H9 (cell line): Measurements from ENCODE around the gene SCUBE3. TPM values are rescaled to one million over a fixed set of nuclear protein-coding genes. Genes with fewer than 3 reads are reported as not detected.

ENCODE experiments used
- DNase-seq: peaks from one replicate; pipeline ENCODE4 v3.0.0-alpha.2; 2017
- H2AFZ ChIP-seq: one replicate; pipeline ENCODE4 v1.6.1; 2013; ENCODE audit warnings: mild to moderate bottlenecking, low read length, control low read depth, moderate library complexity
- H2AK5ac ChIP-seq: 2 replicates; pipeline ENCODE4 v1.6.1; 2013; ENCODE audit warnings: low read length, control low read depth, mixed read lengths; ENCODE audit not compliant: insufficient read length
- H2BK120ac ChIP-seq: one replicate; pipeline ENCODE4 v1.6.1; 2013; ENCODE audit warnings: low read depth, mild to moderate bottlenecking, low read length, control low read depth, inconsistent platforms; ENCODE audit not compliant: poor library complexity, severe bottlenecking
- H2BK12ac ChIP-seq: 2 replicates; pipeline ENCODE4 v1.6.1; 2013; ENCODE audit warnings: low read length, control low read depth, mixed read lengths, low read depth; ENCODE audit not compliant: insufficient read length
- H2BK15ac ChIP-seq: 2 replicates; pipeline ENCODE4 v1.6.1; 2013; ENCODE audit warnings: low read depth, low read length, control low read depth
- H2BK20ac ChIP-seq: one replicate; pipeline ENCODE4 v1.6.1; 2013; ENCODE audit warnings: low read depth, mild to moderate bottlenecking, low read length, control low read depth, inconsistent platforms; ENCODE audit not compliant: poor library complexity, severe bottlenecking
- H2BK5ac ChIP-seq: 2 replicates; pipeline ENCODE4 v1.6.1; 2013; ENCODE audit warnings: low read length, control low read depth, mixed read lengths; ENCODE audit not compliant: insufficient read length
- H3K14ac ChIP-seq: 2 replicates; pipeline ENCODE4 v1.6.1; 2013; ENCODE audit warnings: low read length, control low read depth; ENCODE audit not compliant: insufficient read depth
- H3K18ac ChIP-seq: 2 replicates; pipeline ENCODE4 v1.6.1; 2013; ENCODE audit warnings: low read depth, mild to moderate bottlenecking, mixed read lengths, low read length, control low read depth; ENCODE audit not compliant: insufficient read length
- H3K23ac ChIP-seq: 2 replicates; pipeline ENCODE4 v1.6.1; 2013; ENCODE audit warnings: low read length, control low read depth, mixed read lengths, low read depth; ENCODE audit not compliant: insufficient read length
- H3K23me2 ChIP-seq: 2 replicates; pipeline ENCODE4 v1.6.1; 2013; ENCODE audit warnings: low read depth, mild to moderate bottlenecking, mixed read lengths, low read length, control low read depth; ENCODE audit not compliant: insufficient read length, poor library complexity, severe bottlenecking
- H3K27ac ChIP-seq: 2 replicates; pipeline ENCODE4 v1.5.1; 2013; ENCODE audit warnings: low read length, control low read depth, mixed read lengths, low read depth; ENCODE audit not compliant: insufficient read length
- H3K27me3 ChIP-seq: 2 replicates; pipeline ENCODE4 v1.6.1; 2013; ENCODE audit warnings: low read length, control low read depth, inconsistent platforms; ENCODE audit not compliant: insufficient read depth
- H3K4ac ChIP-seq: 2 replicates; pipeline ENCODE4 v1.6.1; 2013; ENCODE audit warnings: low read depth, mild to moderate bottlenecking, control low read depth, inconsistent platforms, low read length, moderate library complexity
- H3K4me1 ChIP-seq: 2 replicates; pipeline ENCODE4 v1.6.1; 2013; ENCODE audit warnings: low read length, control low read depth, inconsistent platforms; ENCODE audit not compliant: insufficient read depth
- H3K4me2 ChIP-seq: 2 replicates; pipeline ENCODE4 v1.6.1; 2013; ENCODE audit warnings: low read length, control low read depth, mixed read lengths; ENCODE audit not compliant: insufficient read length, insufficient read depth
- H3K56ac ChIP-seq: 2 replicates; pipeline ENCODE4 v1.6.1; 2013; ENCODE audit warnings: low read depth, mild to moderate bottlenecking, mixed read lengths, low read length, control low read depth; ENCODE audit not compliant: insufficient read length
- H3K79me1 ChIP-seq: 2 replicates; pipeline ENCODE4 v1.6.1; 2013; ENCODE audit warnings: low read depth, mild to moderate bottlenecking, moderate library complexity, low read length, control low read depth, inconsistent platforms; ENCODE audit not compliant: insufficient read depth, poor library complexity, severe bottlenecking
- H3K79me2 ChIP-seq: 2 replicates; pipeline ENCODE4 v1.6.1; 2013; ENCODE audit warnings: low read length, control low read depth, inconsistent platforms; ENCODE audit not compliant: insufficient read depth
- H3K9ac ChIP-seq: 2 replicates; pipeline ENCODE4 v1.6.1; 2013; ENCODE audit warnings: low read length, control low read depth, mixed read lengths; ENCODE audit not compliant: insufficient read length; ENCODE audit errors: extremely low read depth
- H3K9me3 ChIP-seq: one replicate; pipeline ENCODE4 v1.6.1; 2013; ENCODE audit warnings: low read depth, low read length, inconsistent platforms; ENCODE audit not compliant: control insufficient read depth
- H3T11ph ChIP-seq: one replicate; pipeline ENCODE4 v1.6.1; 2013; ENCODE audit warnings: mild to moderate bottlenecking, low read length, control low read depth, inconsistent platforms
- H4K20me1 ChIP-seq: one replicate; pipeline ENCODE4 v1.6.1; 2013; ENCODE audit not compliant: control insufficient read depth, insufficient read length, insufficient read depth
- H4K5ac ChIP-seq: 2 replicates; pipeline ENCODE4 v1.6.1; 2013; ENCODE audit warnings: low read depth, mild to moderate bottlenecking, mixed read lengths, low read length, control low read depth; ENCODE audit not compliant: insufficient read length
- H4K8ac ChIP-seq: replicated peaks from 2 replicates; pipeline ENCODE4 v1.6.1; 2013; ENCODE audit warnings: low read length, control low read depth, mixed read lengths, low read depth; ENCODE audit not compliant: insufficient read length
- H4K91ac ChIP-seq: 2 replicates; pipeline ENCODE4 v1.6.1; 2013; ENCODE audit warnings: low read depth, mild to moderate bottlenecking, moderate library complexity, mixed read lengths, low read length, control low read depth; ENCODE audit not compliant: insufficient read length
- H3K27ac Mint-ChIP-seq, 3 experiments: 2 replicates in 2 of 3; 3 replicates in 1 of 3; pipeline ENCODE4 v1.8.0; 2020 to 2021; ENCODE audit warnings: mixed read lengths in 3 of 3, mild to moderate bottlenecking in 1 of 3, moderate library complexity in 1 of 3
- H3K27me3 Mint-ChIP-seq: 2 replicates; pipeline ENCODE4 v1.8.0; 2021; ENCODE audit warnings: low read depth, mild to moderate bottlenecking, moderate library complexity, mixed read lengths
- H3K36me3 Mint-ChIP-seq, 3 experiments: 2 replicates in 2 of 3; 3 replicates in 1 of 3; pipeline ENCODE4 v1.8.0; 2020 to 2021; ENCODE audit warnings: low read depth in 3 of 3, mixed read lengths in 3 of 3; ENCODE audit not compliant: insufficient read depth in 1 of 3
- H3K4me1 Mint-ChIP-seq, 2 experiments: 2 replicates each; pipeline ENCODE4 v1.8.0; 2020; ENCODE audit warnings: mixed read lengths in 2 of 2
- H3K4me3 Mint-ChIP-seq, 2 experiments: 2 replicates in 1 of 2; 3 replicates in 1 of 2; pipeline ENCODE4 v1.8.0; 2020 to 2021; ENCODE audit warnings: mild to moderate bottlenecking in 2 of 2, mixed read lengths in 2 of 2, moderate library complexity in 1 of 2
- H3K9me3 Mint-ChIP-seq, 2 experiments: 2 replicates in 1 of 2; 3 replicates in 1 of 2; pipeline ENCODE4 v1.8.0; 2020; ENCODE audit warnings: mild to moderate bottlenecking in 2 of 2, mixed read lengths in 2 of 2, moderate library complexity in 1 of 2
- WGBS: extraction: QIAGEN DNeasy Blood & Tissue Kit; methylation state at CpG from one replicate; pipeline ENCODE4 v1.1.7; 2013; ENCODE audit warnings: missing lambda C conversion rate, low lambda C conversion rate, mixed read lengths; ENCODE audit not compliant: insufficient read length; ENCODE audit errors: extremely low coverage; 5-methylcytosine and 5-hydroxymethylcytosine counted together
- total RNA-seq: library from RNA; stranded (reverse); gene quantifications from 2 replicates; pipeline ENCODE4 v1.2.1, GENCODE V29; 2021
- TF ChIP-seq, protein P1 (sequence below): fragments of 200-600 bp; sonication (generic); conservative IDR thresholded peaks from 3 replicates; pipeline ENCODE4 v1.8.0; 2021; ENCODE audit warnings: antibody characterized with exemption, mild to moderate bottlenecking

Gene SCUBE3
- total RNA-seq, 1 experiment from 2014 or later = 2.7 TPM

DNA sequence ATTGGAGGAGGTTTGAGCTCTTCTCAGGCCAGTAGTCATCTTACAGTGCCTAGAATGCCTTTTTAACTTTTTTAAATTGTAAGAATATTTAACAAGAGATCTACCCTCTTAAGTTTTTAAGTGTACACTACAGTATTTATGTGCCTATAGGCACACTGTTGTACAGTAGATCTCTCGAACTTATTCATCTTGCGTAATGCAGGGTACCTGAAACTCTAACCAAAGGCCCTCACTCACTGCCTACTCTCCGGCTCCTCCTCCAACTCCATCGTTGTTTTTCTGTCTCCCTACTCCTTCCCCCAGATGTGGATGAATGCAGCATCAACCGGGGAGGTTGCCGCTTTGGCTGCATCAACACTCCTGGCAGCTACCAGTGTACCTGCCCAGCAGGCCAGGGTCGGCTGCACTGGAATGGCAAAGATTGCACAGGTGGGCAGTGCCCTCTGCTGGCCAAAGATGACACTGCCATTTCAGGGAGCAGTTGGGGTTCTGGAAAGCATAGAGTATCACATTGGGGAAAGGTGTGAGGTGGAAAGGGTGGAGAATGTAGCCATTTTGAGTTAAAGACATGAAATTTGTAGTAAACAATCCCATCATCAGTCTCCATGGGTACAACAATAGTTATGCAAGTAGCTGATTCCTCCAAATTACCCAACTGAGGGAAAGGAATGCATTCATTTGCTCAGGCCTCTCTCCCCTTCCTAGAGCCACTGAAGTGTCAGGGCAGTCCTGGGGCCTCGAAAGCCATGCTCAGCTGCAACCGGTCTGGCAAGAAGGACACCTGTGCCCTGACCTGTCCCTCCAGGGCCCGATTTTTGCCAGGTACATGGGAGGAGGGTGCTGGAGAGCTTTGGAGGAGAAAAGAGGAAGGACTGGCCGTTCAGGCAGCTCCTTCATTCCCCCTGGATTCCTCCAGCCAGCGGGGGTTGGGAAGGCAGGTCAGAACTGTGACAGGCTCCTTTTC, 27.4 kb downstream of the SCUBE3 start:
- Histone ChIP-seq H4K5ac (no peak overlapping the region), H2BK12ac (no peak overlapping the region), H4K20me1 (no peaks in the 10 kb centered on the region), H3K9me3 (no peaks in the 10 kb centered on the region), H2AK5ac (no peak overlapping the region), H2BK20ac (no peak overlapping the region), H3K4me1 (no peaks in the 10 kb centered on the region; the same call in 1 of the 2 replicates), H2BK120ac (no peak overlapping the region), H3K9ac (no peak overlapping the region), H3K4ac (no peak overlapping the region), H3K56ac (no peak overlapping the region), H3K18ac (no peak overlapping the region), H3K23me2 (no peaks in the 10 kb centered on the region), H3K27me3 (peaks cover 6% of the 10 kb centered on the region; the same call in 1 of the 2 replicates), H2BK15ac (no peak overlapping the region), H4K91ac (no peak overlapping the region), H2AFZ (no peak overlapping the region), H3K79me2 (no peaks in the 10 kb centered on the region), H3K14ac (no peak overlapping the region), H3K4me2 (no peak overlapping the region), H2BK5ac (no peak overlapping the region), H4K8ac (no peak overlapping the region), H3K79me1 (no peaks in the 10 kb centered on the region), H3K27ac (no peak overlapping the region), H3T11ph (no peak overlapping the region), H3K23ac (no peak overlapping the region)
- peaks cover 50 to 59% of the 10 kb centered on the region in 2 experiments for H3K4me1 Mint-ChIP-seq
- WGBS = no CpG with 5 or more reads among the region's 12 CpGs
- TF ChIP-seq, protein P1, sequence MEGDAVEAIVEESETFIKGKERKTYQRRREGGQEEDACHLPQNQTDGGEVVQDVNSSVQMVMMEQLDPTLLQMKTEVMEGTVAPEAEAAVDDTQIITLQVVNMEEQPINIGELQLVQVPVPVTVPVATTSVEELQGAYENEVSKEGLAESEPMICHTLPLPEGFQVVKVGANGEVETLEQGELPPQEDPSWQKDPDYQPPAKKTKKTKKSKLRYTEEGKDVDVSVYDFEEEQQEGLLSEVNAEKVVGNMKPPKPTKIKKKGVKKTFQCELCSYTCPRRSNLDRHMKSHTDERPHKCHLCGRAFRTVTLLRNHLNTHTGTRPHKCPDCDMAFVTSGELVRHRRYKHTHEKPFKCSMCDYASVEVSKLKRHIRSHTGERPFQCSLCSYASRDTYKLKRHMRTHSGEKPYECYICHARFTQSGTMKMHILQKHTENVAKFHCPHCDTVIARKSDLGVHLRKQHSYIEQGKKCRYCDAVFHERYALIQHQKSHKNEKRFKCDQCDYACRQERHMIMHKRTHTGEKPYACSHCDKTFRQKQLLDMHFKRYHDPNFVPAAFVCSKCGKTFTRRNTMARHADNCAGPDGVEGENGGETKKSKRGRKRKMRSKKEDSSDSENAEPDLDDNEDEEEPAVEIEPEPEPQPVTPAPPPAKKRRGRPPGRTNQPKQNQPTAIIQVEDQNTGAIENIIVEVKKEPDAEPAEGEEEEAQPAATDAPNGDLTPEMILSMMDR = peak; percentile 99
- peak overlapping the region in 1 of 3 experiments; percentile 38; a peak in 2 of 7 replicates for H3K27ac Mint-ChIP-seq
- no peaks in the 10 kb centered on the region for H3K9me3 Mint-ChIP-seq
- peak; percentile 85 for DNase-seq
- H3K27me3 Mint-ChIP-seq = peaks cover 52% of the 10 kb centered on the region
- H3K36me3 Mint-ChIP-seq = peaks cover 1 to 4% (median 2%) of the 10 kb centered on the region in 3 experiments; a peak in 6 of 7 replicates
- peak overlapping the region in 1 of 2 experiments; percentile 11; a peak in 1 of 5 replicates for H3K4me3 Mint-ChIP-seq
